Fibroblast of lung (primary cell): ENCODE results near the gene DCAF17. TPM values are rescaled to one million over a fixed set of nuclear protein-coding genes. Genes with fewer than 3 reads are reported as not detected.

Experiments
- DNase-seq, 2 donors: peaks; one replicate each; pipeline versions ENCODE4 v3.0.0 to v3.0.0-alpha.2; 2010; ENCODE audit warnings: low read depth in 2 of 2
- H2AFZ ChIP-seq: 2 replicates; pipeline ENCODE4 v1.5.1; 2012; ENCODE audit warnings: low read length, control low read depth, inconsistent platforms
- H3K27ac ChIP-seq: 2 replicates; pipeline ENCODE4 v1.5.1; 2011; ENCODE audit warnings: low read length, control low read depth; ENCODE audit not compliant: insufficient read depth
- H3K27me3 ChIP-seq: 2 replicates; pipeline ENCODE4 v1.5.1; 2011; ENCODE audit warnings: mild to moderate bottlenecking, low read length; ENCODE audit not compliant: control insufficient read depth, insufficient read depth
- H3K36me3 ChIP-seq: 2 replicates; pipeline ENCODE4 v1.5.1; 2011; ENCODE audit warnings: low read length; ENCODE audit not compliant: control insufficient read depth, insufficient read depth
- H3K4me1 ChIP-seq: 2 replicates; pipeline ENCODE4 v1.5.1; 2011; ENCODE audit warnings: low read length; ENCODE audit not compliant: control insufficient read depth, insufficient read depth; ENCODE audit errors: extremely low read depth
- H3K4me2 ChIP-seq: 2 replicates; pipeline ENCODE4 v1.5.1; 2011; ENCODE audit warnings: low read length, control low read depth; ENCODE audit not compliant: insufficient read depth; ENCODE audit errors: extremely low read depth
- H3K4me3 ChIP-seq, 4 experiments: fragments of 200-600 bp in 1 of 4; sonication (generic) in 1 of 4; replicated peaks in 1 of 4; 2 replicates each; pipeline ENCODE4 v1.5.1; 2011 to 2016; ENCODE audit warnings: low read length in 4 of 4, low read depth in 3 of 4, mild to moderate bottlenecking in 3 of 4, control low read depth in 2 of 4, inconsistent platforms in 1 of 4, mixed read lengths in 1 of 4; ENCODE audit not compliant: insufficient read depth in 1 of 4; ENCODE audit errors: control extremely low read depth in 1 of 4
- H3K79me2 ChIP-seq: 2 replicates; pipeline ENCODE4 v1.5.1; 2012; ENCODE audit warnings: mild to moderate bottlenecking, low read length, inconsistent platforms; ENCODE audit not compliant: control insufficient read depth, insufficient read depth
- H3K9ac ChIP-seq: 2 replicates; pipeline ENCODE4 v1.5.1; 2011; ENCODE audit warnings: mild to moderate bottlenecking, low read length, control low read depth; ENCODE audit not compliant: insufficient read depth
- H3K9me3 ChIP-seq: 2 replicates; pipeline ENCODE4 v1.5.1; 2012; ENCODE audit warnings: low read depth, low read length; ENCODE audit not compliant: control insufficient read depth, insufficient read depth
- H4K20me1 ChIP-seq: 2 replicates; pipeline ENCODE4 v1.5.1; 2011; ENCODE audit warnings: low read length; ENCODE audit not compliant: control insufficient read depth, insufficient read depth; ENCODE audit errors: extremely low read depth
- CTCF ChIP-seq, 2 donors: IDR thresholded peaks in 1 of 2; conservative IDR thresholded peaks in 1 of 2; 1 replicate in 1 of 2; 2 replicates in 1 of 2; pipeline ENCODE4 v1.5.1; 2011 to 2012; ENCODE audit warnings: low read length in 2 of 2, control low read depth in 1 of 2, inconsistent platforms in 1 of 2, low read depth in 1 of 2, mild to moderate bottlenecking in 1 of 2
- EZH2 ChIP-seq: IDR thresholded peaks from 2 replicates; pipeline ENCODE4 v1.5.1; 2012; ENCODE audit warnings: low read length, control low read depth, mild to moderate bottlenecking; ENCODE audit errors: missing control alignments
- polyA plus RNA-seq, 2 donors: library from polyadenylated mRNA; depleted of rRNA in 1 of 2; stranded (reverse) in 1 of 2; unstranded in 1 of 2; fragments of >200 nt; gene quantifications; 2 replicates each; pipeline ENCODE4 v1.2.1, GENCODE V29; 2011 to 2012; ENCODE audit warnings: missing spikeins in 1 of 2
- total RNA-seq: library from RNA; depleted of rRNA; stranded (reverse); fragments of >200 nt; gene quantifications from 2 replicates; pipeline ENCODE4 v1.2.1, GENCODE V29; 2014

The DCAF17 gene
- total and polyA plus RNA-seq, 2 donors (not counting 1 experiment from before 2014, with no cell fraction given): 10.2 to 30.6 TPM

- Histone ChIP-seq H3K4me2 (no peak overlapping the region), H4K20me1 (no peaks in the 10 kb centered on the region), H3K79me2 (no peaks in the 10 kb centered on the region), H3K36me3 (peaks cover 1% of the 10 kb centered on the region), H3K9me3 (no peaks in the 10 kb centered on the region), H3K27ac (no peak overlapping the region), H2AFZ (no peak overlapping the region), H3K9ac (no peak overlapping the region), H3K27me3 (no peaks in the 10 kb centered on the region), H3K4me3 (no peak overlapping the region), H3K4me1 (no peaks in the 10 kb centered on the region)
- TF ChIP-seq EZH2 (no peak), CTCF (conservative IDR thresholded peaks at IDR 0.05 in 1 of 2, IDR thresholded peaks at IDR 0.05 in 1 of 2; ENCODE audit: low read depth in 1 of 2, low read length in 2 of 2) (no peak)
- DNase-seq: no peak
These were observed 7.4 kb downstream of the DCAF17 start for GRCh38 chr2:171441470-171441869.

GRCh38 chr2:171447675-171448074 is 13.6 kb downstream of the DCAF17 start:
- Histone ChIP-seq H3K4me1 (no peaks in the 10 kb centered on the region), H3K27me3 (no peaks in the 10 kb centered on the region), H3K79me2 (no peaks in the 10 kb centered on the region), H3K27ac (no peak overlapping the region), H3K4me2 (no peak overlapping the region), H3K36me3 (no peaks in the 10 kb centered on the region), H3K4me3 (no peak overlapping the region), H2AFZ (no peak overlapping the region), H3K9me3 (no peaks in the 10 kb centered on the region), H3K9ac (no peak overlapping the region), H4K20me1 (no peaks in the 10 kb centered on the region)
- no peak for TF ChIP-seq CTCF (conservative IDR thresholded peaks at IDR 0.05 in 1 of 2, IDR thresholded peaks at IDR 0.05 in 1 of 2; ENCODE audit: low read depth in 1 of 2, low read length in 2 of 2)
- DNase-seq: no peak

- H3K27ac ChIP-seq: no peak overlapping the region
- H2AFZ ChIP-seq: no peak overlapping the region
- no peak overlapping the region for H3K4me2 ChIP-seq
- no peaks in the 10 kb centered on the region for H3K9me3 ChIP-seq
- no peaks in the 10 kb centered on the region for H3K4me1 ChIP-seq
- DNase-seq: no peak
- no peak overlapping the region for H3K4me3 ChIP-seq
- H3K79me2 ChIP-seq: no peaks in the 10 kb centered on the region
- no peaks in the 10 kb centered on the region for H3K27me3 ChIP-seq
- H3K36me3 ChIP-seq: no peaks in the 10 kb centered on the region
- TF ChIP-seq CTCF (conservative IDR thresholded peaks at IDR 0.05 in 1 of 2, IDR thresholded peaks at IDR 0.05 in 1 of 2; ENCODE audit: low read depth in 1 of 2, low read length in 2 of 2) (no peak), EZH2 (no peak)
- H4K20me1 ChIP-seq: no peaks in the 10 kb centered on the region
- no peak overlapping the region for H3K9ac ChIP-seq
These were observed 17.0 kb downstream of the DCAF17 start for GRCh38 chr2:171451074-171451473.
